Urinary bladder (tissue), 2 donors: ENCODE data around the gene OSCP1. TPM values are rescaled to one million over a fixed set of nuclear protein-coding genes. Genes with fewer than 3 reads are reported as not detected.
A peak's percentile ranks its signal among the peaks of the same experiment; 100 is the strongest.

Experiments used
- polyA plus RNA-seq: library from polyadenylated mRNA; stranded (reverse); fragments of 200-250 nt; gene quantifications from one replicate; pipeline ENCODE4 v1.2.3, GENCODE V29; 2013
- small RNA-seq: library from RNA; depleted of rRNA; stranded (forward); fragments of <200 nt; gene quantifications from one replicate; pipeline ENCODE3, GENCODE V24; 2014
- total RNA-seq: library from RNA; depleted of rRNA; stranded (reverse); fragments of >200 nt; gene quantifications from one replicate; pipeline ENCODE4 v1.2.3, GENCODE V29; 2014
- donor health status: healthy.

The OSCP1 gene
- total and polyA plus RNA-seq, 2 donors = 10.6 to 12.4 TPM

Small RNA genes lying within 50 kb of the gene (small RNA-seq; reads per million reads assigned to genes)
- gene RNU4-27P (not detected), gene SNORA63C (0.98 reads per million, percentile 74 among the genes with 10 or more reads in this experiment)

Other genes starting within 250 kb of the OSCP1 start
- gene THRAP3, start 226.0 kb downstream of the OSCP1 start, total RNA-seq = 67.3 TPM
- 52.4 TPM for gene THRAP3, start 226.0 kb downstream of the OSCP1 start, polyA plus RNA-seq
- 3.5 TPM for gene SH3D21, start 144.1 kb downstream of the OSCP1 start, total RNA-seq
- gene SH3D21, start 144.1 kb downstream of the OSCP1 start, polyA plus RNA-seq = 1.8 TPM
- 27.7 TPM for gene EVA1B, start 126.8 kb downstream of the OSCP1 start, total RNA-seq
- gene EVA1B, start 126.8 kb downstream of the OSCP1 start, polyA plus RNA-seq = 74.7 TPM
- gene STK40, start 64.5 kb downstream of the OSCP1 start, total RNA-seq = 11.8 TPM
- gene STK40, start 64.5 kb downstream of the OSCP1 start, polyA plus RNA-seq = 73.5 TPM
- 4.1 TPM for gene LSM10, start 52.5 kb downstream of the OSCP1 start, total RNA-seq
- 78.9 TPM for gene LSM10, start 52.5 kb downstream of the OSCP1 start, polyA plus RNA-seq
- 26.0 TPM for gene MRPS15, start 13.9 kb upstream of the OSCP1 start, total RNA-seq
- gene MRPS15, start 13.9 kb upstream of the OSCP1 start, polyA plus RNA-seq = 69.9 TPM
- gene CSF3R, start 32.5 kb upstream of the OSCP1 start, total RNA-seq = 5.3 TPM
- 4.7 TPM for gene CSF3R, start 32.5 kb upstream of the OSCP1 start, polyA plus RNA-seq